OCI-LY3 (cell line): ENCODE results near the gene HEG1.

Experiments
- H2AFZ ChIP-seq: fragments of 200-600, 300-600 bp; shearing (Covaris generic); 2 replicates; pipeline ENCODE4 v1.6.0; 2014; ENCODE audit warnings: antibody characterized with exemption, low read depth, low read length
- H3K27ac ChIP-seq: fragments of 200-600, 300-600 bp; sonication (generic); 2 replicates; pipeline ENCODE4 v1.5.1; 2014; ENCODE audit warnings: mild to moderate bottlenecking, low read length, moderate library complexity, mixed read lengths
- H3K27me3 ChIP-seq: fragments of 200-600, 300-600 bp; sonication (generic); 2 replicates; pipeline ENCODE4 v1.6.1; 2014; ENCODE audit warnings: low read depth, low read length, mixed read lengths
- H3K36me3 ChIP-seq: fragments of 200-600, 300-600 bp; sonication (generic); replicated peaks from 2 replicates; pipeline ENCODE3; 2014; ENCODE audit warnings: low read depth, low read length, mixed read lengths
- H3K4me1 ChIP-seq: fragments of 300-600, 200-600 bp; sonication (generic); 2 replicates; pipeline ENCODE4 v1.6.1; 2014; ENCODE audit warnings: low read length, mixed read lengths
- H3K4me2 ChIP-seq: fragments of 200-600, 300-600 bp; sonication (generic); 2 replicates; pipeline ENCODE4 v1.6.1; 2014; ENCODE audit warnings: low read length, mixed read lengths
- H3K4me3 ChIP-seq: fragments of 300-600, 200-600 bp; sonication (generic); 2 replicates; pipeline ENCODE4 v1.5.1; 2014; ENCODE audit warnings: antibody characterized with exemption, mild to moderate bottlenecking, low read length, moderate library complexity
- H3K79me2 ChIP-seq: fragments of 300-600, 200-600 bp; shearing (Covaris generic); 2 replicates; pipeline ENCODE4 v1.6.1; 2014; ENCODE audit warnings: mild to moderate bottlenecking, low read length, mixed read lengths
- H3K9ac ChIP-seq: fragments of 300-600, 200-600 bp; shearing (Covaris generic); 2 replicates; pipeline ENCODE4 v1.6.0; 2014; ENCODE audit warnings: mild to moderate bottlenecking, low read length, moderate library complexity
- H3K9me3 ChIP-seq: fragments of 200-600, 300-600 bp; shearing (Covaris generic); 2 replicates; pipeline ENCODE4 v1.6.1; 2014; ENCODE audit warnings: low read length, mixed read lengths; ENCODE audit not compliant: insufficient read depth
- H4K20me1 ChIP-seq: fragments of 200-600, 300-600 bp; sonication (generic); 2 replicates; pipeline ENCODE4 v1.6.1; 2016; ENCODE audit warnings: low read length, mixed read lengths; ENCODE audit not compliant: insufficient read depth
- EZH2phosphoT487 ChIP-seq: fragments of 200-600 bp; shearing (Covaris generic); IDR thresholded peaks from 2 replicates; pipeline ENCODE4 v1.6.1; 2018; ENCODE audit warnings: antibody characterized with exemption, mixed run types, low read depth
- TF ChIP-seq, protein P1 (sequence below): fragments of 200-600, 300-600 bp; sonication (generic); IDR thresholded peaks from 2 replicates; pipeline ENCODE4 v1.5.1; 2014; ENCODE audit warnings: antibody characterized with exemption, low read length, low read depth

Gene HEG1

DNA sequence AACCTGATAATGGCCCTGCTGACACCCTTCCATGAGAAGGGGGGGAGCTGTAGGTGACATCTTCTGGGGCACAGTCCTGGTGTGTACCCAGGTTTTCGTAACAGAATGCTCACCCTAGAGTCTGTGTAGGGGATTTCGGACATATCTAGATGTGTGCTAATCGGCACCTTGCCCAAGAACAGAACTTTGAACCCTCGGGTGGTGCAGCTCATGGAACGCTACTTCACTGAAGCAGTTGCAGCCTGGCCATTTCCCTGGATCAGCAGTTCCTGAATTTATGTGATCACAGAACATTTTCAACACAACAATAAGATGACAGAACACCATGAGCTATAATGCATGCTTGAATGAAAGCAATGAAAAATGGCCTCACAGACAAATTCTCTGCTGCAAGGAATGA, 63.8 kb downstream of the HEG1 start:
- Histone ChIP-seq H3K4me1 (peaks cover 8% of the 10 kb centered on the region), H3K27ac (no peak overlapping the region), H3K9ac (no peak overlapping the region), H3K36me3 (no peaks in the 10 kb centered on the region), H3K9me3 (no peaks in the 10 kb centered on the region), H3K79me2 (no peaks in the 10 kb centered on the region), H3K27me3 (no peaks in the 10 kb centered on the region), H3K4me3 (no peak overlapping the region), H3K4me2 (no peak overlapping the region), H4K20me1 (no peaks in the 10 kb centered on the region), H2AFZ (no peak overlapping the region)
- TF ChIP-seq, protein P1, sequence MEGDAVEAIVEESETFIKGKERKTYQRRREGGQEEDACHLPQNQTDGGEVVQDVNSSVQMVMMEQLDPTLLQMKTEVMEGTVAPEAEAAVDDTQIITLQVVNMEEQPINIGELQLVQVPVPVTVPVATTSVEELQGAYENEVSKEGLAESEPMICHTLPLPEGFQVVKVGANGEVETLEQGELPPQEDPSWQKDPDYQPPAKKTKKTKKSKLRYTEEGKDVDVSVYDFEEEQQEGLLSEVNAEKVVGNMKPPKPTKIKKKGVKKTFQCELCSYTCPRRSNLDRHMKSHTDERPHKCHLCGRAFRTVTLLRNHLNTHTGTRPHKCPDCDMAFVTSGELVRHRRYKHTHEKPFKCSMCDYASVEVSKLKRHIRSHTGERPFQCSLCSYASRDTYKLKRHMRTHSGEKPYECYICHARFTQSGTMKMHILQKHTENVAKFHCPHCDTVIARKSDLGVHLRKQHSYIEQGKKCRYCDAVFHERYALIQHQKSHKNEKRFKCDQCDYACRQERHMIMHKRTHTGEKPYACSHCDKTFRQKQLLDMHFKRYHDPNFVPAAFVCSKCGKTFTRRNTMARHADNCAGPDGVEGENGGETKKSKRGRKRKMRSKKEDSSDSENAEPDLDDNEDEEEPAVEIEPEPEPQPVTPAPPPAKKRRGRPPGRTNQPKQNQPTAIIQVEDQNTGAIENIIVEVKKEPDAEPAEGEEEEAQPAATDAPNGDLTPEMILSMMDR: no peak
- TF ChIP-seq EZH2phosphoT487: no peak

DNA sequence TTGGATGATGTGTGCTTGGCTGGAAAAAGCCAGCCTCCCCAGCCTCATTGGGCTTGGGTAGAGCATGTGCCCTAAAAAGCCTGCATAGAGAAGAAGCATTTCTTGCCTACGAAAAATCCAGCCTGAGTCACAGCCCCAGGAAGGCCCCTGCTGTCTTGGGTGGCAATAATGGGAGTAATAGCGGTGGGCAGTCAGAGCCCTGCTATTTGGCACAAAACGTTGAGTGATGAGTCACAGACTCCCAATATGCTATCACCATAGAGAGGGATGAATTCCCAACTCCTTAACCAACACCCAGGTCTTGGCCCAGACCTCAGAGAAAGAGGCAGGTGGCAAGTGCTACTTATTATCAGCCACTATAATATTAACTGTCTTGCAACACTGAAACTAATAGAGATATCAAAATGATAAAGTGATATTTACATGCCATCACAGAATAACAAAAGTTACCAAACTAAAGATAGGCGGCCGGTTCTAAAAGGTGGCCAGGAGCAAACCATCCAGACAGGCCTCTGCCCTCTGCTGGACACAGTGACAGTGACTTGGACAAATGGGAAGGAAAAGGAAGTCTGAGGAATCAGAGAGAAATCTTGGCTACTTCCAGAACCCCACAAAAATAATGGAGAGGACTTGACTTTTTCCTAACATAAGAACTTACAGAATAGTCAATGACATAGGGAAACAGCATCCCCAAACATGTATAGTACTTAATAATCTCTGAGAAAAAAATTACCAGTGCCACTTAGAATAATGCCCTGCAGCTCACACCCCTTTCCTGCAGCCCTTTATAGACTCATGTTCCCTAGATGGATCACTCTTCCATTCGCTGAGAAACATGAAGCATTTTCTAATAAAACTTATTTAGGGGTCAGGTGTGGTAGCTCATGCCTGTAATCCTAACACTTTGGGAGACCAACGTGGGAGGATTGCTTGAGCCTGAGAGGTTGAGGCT, 69.3 kb downstream of the HEG1 start:
- peaks cover 7% of the 10 kb centered on the region for H3K4me1 ChIP-seq
- H3K79me2 ChIP-seq: no peaks in the 10 kb centered on the region
- no peaks in the 10 kb centered on the region for H4K20me1 ChIP-seq
- H3K4me3 ChIP-seq: no peak overlapping the region
- H3K9ac ChIP-seq: no peak overlapping the region
- no peaks in the 10 kb centered on the region for H3K27me3 ChIP-seq
- TF ChIP-seq, protein P1: peak; percentile 55
- no peak for TF ChIP-seq EZH2phosphoT487
- no peaks in the 10 kb centered on the region for H3K9me3 ChIP-seq
- H3K36me3 ChIP-seq: no peaks in the 10 kb centered on the region
- H2AFZ ChIP-seq: no peak overlapping the region
- H3K4me2 ChIP-seq: no peak overlapping the region
- no peak overlapping the region for H3K27ac ChIP-seq

DNA sequence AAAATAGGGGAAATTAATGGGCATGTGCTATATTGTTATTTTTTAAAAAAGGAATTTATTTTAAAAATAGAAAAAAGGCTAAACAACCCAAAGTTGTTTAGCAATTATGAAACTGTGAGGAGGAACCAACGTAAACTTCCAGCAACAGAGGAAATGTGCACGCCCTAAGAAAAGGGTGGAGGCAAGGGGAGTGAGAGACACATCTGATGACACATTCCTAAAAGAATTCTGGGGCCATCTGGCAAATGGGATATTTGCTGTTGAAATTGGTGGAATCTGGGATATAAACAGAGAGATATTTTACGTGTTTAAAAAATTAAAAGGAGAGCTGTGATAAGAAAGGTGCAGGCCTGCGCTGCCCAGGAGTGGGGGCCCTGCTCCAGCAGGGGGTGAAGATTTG, 70.4 kb downstream of the HEG1 start:
- H3K79me2 ChIP-seq: no peaks in the 10 kb centered on the region
- no peak overlapping the region for H2AFZ ChIP-seq
- peaks cover 7% of the 10 kb centered on the region for H3K4me1 ChIP-seq
- H3K36me3 ChIP-seq: no peaks in the 10 kb centered on the region
- no peak for TF ChIP-seq EZH2phosphoT487
- TF ChIP-seq, protein P1: no peak
- no peaks in the 10 kb centered on the region for H4K20me1 ChIP-seq
- H3K9me3 ChIP-seq: no peaks in the 10 kb centered on the region
- no peaks in the 10 kb centered on the region for H3K27me3 ChIP-seq
- H3K27ac ChIP-seq: no peak overlapping the region
- no peak overlapping the region for H3K9ac ChIP-seq
- H3K4me3 ChIP-seq: no peak overlapping the region
- H3K4me2 ChIP-seq: no peak overlapping the region

DNA sequence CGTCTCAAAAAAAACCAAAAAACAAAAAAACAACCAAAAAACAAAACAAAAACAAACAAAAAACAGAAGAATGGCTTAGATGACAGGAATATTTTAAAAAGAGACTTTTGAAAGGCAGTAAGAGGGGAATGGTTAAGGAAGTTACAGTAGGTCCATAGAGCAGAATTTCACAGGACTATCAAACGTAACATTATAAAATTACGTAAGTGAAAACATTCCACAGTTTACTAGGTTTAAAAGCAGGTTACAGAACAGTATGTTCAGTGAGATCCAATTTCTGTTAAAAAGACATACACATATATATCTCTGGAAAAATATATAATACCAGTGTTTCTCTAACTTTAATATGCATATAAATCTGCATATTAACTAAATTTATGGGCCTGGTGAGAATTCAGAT, 71.0 kb downstream of the HEG1 start:
- Histone ChIP-seq H3K79me2 (no peaks in the 10 kb centered on the region), H4K20me1 (no peaks in the 10 kb centered on the region), H3K27ac (no peak overlapping the region), H3K9ac (no peak overlapping the region), H3K4me2 (no peak overlapping the region), H3K36me3 (no peaks in the 10 kb centered on the region), H2AFZ (no peak overlapping the region), H3K27me3 (no peaks in the 10 kb centered on the region), H3K9me3 (no peaks in the 10 kb centered on the region), H3K4me3 (no peak overlapping the region), H3K4me1 (peaks cover 7% of the 10 kb centered on the region)
- TF ChIP-seq, protein P1: no peak
- TF ChIP-seq EZH2phosphoT487: no peak
